Renal cortical epithelial cell (primary cell): ENCODE results near the gene AGR2. TPM values are rescaled to one million over a fixed set of nuclear protein-coding genes. Genes with fewer than 3 reads are reported as not detected.
"Not testable (repeated sequence)": the region's sequence is repeated elsewhere in the genome, so short reads cannot be mapped to it uniquely, and the experiment has no call there.

Experiments used
- DNase-seq: peaks from one replicate; pipeline ENCODE4 v3.0.0-alpha.2; 2011; ENCODE audit warnings: low read depth
- total RNA-seq: library from RNA; depleted of rRNA; stranded (reverse); fragments of >200 nt; gene quantifications from 2 replicates; pipeline ENCODE4 v1.2.3, GENCODE V29; 2014

Gene AGR2
- total RNA-seq, 1 donor from 2014 or later = 29.0 TPM

DNA sequence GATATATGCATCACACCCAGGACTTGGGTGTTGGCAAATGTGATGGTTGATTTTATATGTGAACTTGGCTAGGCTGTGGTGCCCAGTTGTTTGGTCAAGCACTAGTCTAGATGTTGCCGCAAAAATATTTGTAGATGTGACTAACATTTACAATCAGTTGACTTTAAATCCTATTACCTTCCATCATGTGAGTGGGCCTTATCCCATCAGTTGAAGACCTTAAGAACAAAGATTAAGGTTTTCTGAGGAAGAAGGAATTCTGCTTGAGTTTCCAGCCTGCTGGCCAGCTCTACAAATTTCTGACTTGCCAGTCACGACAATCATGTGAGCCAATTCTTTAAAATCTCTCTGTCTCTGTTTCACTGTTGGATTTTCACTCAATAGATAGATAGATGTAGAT lies 30.9 kb downstream of the AGR2 start:
- DNase-seq = no peak

DNA sequence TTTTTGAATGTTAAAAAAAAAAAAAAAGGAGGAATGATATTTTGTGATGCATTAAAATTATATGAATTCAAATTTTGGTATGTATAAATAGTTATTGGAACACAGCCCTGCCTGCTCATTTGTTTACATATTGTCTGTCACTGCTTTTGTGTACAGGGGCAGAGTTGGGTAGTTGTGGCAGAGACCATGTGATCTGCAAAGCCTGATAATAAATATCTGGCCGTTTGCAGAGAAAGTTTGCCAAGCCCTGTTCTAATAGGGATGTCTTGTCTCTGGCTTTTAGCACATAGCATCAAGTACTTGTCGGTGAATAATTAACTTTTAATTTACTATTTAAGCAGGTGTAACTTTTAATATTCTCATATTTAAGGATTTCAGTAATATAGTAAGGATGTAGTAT lies 31.5 kb downstream of the AGR2 start:
- no peak for DNase-seq

DNA sequence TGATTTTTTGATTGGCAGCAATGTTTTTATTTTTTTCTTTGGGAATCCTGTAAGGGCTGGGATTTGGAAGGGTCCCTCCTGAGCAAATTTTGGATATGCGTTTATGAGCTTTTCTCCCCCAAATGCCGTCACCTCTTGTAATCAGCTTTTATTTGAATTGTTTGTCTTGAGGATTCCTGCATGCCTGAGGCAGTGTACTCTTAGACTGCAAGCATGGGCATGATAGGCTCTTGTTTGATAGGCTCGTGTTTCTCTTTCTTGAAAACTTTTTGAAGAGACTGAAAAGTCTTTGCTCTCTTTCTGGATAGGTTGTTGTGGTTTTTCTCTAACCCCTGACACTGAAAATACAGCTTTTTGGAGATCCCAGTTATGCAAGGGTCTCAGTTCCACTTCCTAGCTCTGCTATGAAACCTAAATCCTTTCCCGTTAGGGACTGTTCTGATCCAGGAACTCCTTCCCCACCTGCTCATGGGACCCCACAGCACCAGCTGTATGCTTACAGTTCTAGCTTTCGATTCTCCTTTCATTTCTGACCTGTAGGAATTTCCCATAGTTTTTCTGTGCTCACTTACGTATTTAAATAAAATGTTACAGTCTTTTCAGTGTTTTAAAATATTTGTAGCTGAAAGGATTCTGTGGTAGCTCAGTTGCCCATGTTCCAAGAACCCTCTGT lies 34.0 kb downstream of the AGR2 start:
- no peak for DNase-seq

GRCh38 chr7:16769994-16770393 lies 34.8 kb downstream of the AGR2 start:
- DNase-seq = not testable (repeated sequence)

GRCh38 chr7:16765436-16765859 lies 39.4 kb downstream of the AGR2 start:
- no peak for DNase-seq

GRCh38 chr7:16764942-16765341 lies 39.9 kb downstream of the AGR2 start:
- no peak for DNase-seq

- no peak for DNase-seq
Measured at GRCh38 chr7:16762177-16762576, 42.6 kb downstream of the AGR2 start.

DNA sequence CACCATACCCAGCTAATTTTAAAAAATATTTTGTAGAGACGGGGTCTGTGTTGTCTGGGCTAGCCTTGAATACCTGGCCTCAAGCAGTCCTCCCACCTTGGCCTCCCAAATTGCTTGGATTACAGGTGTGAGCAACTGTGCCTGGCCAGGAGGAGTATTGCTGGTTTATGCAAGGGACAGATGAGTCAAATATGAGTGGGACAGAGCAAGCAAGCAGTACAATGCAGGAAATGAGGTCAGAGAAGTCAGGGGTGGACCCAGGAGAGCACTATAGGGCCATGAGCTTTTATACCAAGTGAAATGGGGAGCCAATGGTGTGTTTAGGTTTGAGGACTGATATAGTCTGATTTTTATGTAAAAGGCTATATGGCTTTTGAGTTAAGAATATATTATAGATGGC lies 45.0 kb downstream of the AGR2 start:
- DNase-seq = no peak

DNA sequence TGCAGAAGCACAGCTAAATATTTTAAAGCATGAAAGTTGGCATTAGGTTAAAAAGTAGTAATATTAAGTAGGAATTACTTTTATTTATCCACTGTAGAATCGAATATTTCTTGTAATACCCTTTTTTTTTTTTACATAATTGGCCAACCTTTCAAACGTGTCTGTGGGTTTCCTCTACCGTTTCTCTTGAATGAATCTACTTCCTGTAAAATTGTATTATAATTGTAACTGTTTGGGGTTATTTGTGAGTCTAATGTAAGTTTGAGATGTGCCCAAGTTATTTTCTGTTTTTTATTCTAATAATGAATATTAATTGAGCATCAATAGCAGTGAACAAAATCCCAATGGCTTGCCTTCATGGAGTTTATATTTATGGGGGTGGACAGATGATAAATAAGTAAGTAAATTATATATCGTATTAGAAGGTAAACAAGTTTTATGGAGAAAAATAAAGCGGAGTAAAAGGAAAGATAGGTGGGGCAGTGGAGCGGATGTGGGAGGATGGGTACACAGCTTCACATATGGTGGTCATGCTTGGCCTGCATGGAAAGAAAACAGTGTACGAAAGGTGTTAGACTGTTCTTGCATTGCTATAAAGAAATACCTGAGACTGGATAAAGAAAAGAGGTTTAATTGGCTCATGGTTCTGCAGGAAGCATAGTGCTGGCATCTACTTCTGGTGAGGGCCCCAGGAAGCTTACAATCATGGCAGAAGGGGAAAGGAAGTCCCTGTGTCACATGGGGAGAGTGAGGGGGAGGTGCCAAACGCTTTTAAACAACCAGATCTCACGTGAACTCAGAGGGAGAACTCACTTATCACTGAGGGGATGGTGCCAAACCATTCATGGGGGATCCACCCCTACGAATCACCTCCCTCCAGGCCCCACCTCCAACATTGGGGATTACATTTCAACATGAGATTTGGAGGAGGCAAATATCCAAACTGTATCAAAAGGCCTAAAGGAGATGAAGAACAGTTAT lies 45.9 kb downstream of the AGR2 start:
- DNase-seq = no peak

DNA sequence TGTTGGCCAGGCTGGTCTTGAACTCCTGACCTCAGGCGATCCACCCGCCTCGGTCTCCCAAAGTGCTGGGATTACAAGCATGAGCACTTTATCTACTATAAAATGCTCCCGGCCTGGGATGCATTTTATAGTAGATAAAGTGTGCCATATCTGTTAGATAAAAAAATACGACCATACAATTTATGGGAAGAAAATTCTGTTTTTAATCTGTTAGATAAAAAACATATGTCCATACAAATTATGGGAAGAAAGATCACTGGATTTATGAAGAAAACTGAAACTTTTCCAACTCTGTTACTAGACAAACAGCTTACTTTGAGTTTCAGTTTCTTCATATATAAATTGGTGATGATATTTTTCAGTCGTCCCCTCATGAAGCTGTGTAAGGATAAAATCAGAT lies 46.8 kb downstream of the AGR2 start:
- DNase-seq = no peak

GRCh38 chr7:16755397-16755796 lies 49.4 kb downstream of the AGR2 start:
- DNase-seq = peak; percentile 82

GRCh38 chr7:16754856-16755317 lies 49.9 kb downstream of the AGR2 start:
- no peak for DNase-seq

DNA sequence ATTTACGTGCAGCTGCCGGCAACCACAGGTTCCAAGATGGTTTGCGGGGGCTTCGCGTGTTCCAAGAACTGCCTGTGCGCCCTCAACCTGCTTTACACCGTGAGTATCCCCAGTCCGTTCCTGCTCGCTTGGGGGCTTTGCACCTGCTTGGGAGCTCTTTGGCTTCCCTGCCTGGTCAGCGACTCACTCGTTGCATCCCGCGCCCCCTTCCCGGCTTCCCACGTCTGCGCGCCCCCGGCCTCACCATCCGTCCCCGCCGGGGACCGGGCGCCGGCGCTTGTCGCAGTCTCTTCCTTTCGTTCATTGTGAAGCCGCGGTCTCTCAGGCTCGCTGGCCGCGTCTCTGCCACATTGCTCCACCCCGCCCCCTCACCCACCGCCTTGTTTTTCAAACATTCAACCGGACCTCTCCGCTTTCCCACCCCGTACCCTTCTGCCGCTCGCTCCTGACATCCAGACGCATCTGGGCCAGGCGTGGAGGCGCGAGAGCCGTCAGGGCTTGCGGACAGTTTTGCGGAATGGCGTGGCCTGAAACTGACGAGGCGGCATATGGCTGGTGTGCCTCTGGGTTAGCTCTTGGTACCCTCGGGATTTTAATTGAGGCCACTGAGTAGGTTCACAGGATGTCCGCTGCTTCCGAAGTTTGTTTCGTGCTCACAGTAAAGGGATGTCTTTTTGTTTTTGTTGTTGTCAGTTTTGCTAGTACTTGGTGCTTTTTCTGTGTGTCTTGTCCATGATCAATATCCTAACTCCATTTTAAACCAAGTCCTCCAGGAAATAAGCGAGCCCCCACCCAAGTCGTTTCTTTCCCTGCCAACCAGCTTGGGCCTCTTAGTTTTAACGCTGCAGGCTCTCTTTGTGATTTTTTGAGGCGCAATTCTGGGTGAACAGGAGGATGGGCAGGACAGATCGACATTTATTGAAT lies 50.6 kb downstream of the AGR2 start:
- DNase-seq = no peak

GRCh38 chr7:16753102-16753931 lies 51.5 kb downstream of the AGR2 start, which contains the start of gene TSPAN13:
TSS of gene TSPAN13 (plus strand) at chr7:16753755. CDS start at chr7:16753968, 213 bp downstream.
- DNase-seq = peak; percentile 68

- no peak for DNase-seq
Measured at GRCh38 chr7:16747102-16747501, 57.7 kb downstream of the AGR2 start.

- no peak for DNase-seq
Measured at GRCh38 chr7:16745645-16746044, 59.2 kb downstream of the AGR2 start.

DNA sequence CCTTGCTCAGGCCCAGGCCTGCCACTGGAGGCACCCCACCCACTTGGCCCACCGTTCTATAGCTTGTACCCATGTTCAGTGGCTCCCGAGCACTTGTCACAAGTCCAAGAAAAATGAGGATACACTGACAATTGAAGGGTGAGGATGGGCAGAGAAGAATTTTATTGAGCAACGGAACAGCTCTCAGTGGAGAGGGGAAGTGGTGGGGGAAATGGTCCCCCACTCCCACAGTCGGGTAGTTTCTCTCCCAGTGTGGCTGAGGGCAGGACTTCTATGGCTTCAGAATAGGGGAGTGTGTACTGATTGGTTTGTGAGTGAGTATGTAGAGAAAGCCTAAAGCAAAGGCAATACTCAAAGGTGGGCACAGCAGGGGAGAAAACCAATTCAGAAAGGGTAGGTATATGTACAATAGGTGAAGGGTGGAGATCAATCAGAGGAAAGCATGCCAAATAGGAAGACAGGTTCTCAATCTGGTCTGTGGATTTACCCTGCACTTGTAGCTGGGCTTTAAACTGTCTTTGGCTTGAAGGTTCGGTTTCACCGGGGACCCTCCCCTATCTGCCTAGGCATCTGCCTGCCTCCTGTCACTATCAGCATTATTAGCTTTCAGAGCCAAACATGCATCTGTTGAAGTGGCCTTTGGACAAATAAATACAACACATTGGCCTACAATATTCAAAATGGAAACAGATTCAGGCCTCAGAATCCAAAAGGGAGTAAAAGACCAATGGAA lies 60.1 kb downstream of the AGR2 start:
- DNase-seq = no peak

DNA sequence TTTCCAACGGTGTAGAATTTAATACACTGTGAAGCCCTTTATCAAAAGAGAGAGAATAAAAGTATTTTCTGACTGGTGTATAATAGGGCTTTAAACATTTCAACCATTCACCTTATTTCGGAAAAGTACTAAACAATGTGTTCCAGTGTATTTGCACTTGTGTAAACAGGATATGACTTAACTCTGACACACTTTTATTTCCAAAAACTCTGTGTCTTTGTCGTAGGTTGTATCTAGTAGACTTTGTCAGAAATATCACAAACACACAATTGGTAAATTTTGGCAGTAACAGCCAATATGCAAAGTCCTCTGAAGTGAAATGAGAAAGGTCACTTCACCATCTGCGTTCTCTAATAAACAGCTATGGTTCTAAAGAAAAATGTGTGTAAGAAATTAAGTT lies 61.6 kb downstream of the AGR2 start:
- DNase-seq = no peak

GRCh38 chr7:16742547-16742946 lies 62.3 kb downstream of the AGR2 start:
- DNase-seq = no peak
